Measurements from ENCODE around the gene SP140L.

Gene SP140L

GRCh38 chr2:230329946-230330605, 3.1 kb downstream of the SP140L start:
- Histone ChIP-seq H4K91ac (ENCODE audit: low read length) (no peak overlapping the region), H2BK5ac (ENCODE audit: low read depth, low read length, poor library complexity, severe bottlenecking) (no peak overlapping the region), H3K27ac (ENCODE audit: low read length, poor library complexity, severe bottlenecking) (no peak overlapping the region), H3K4me3 (ENCODE audit: insufficient read depth in 1 of 2, low read depth in 1 of 2, low read length in 2 of 2) (no peak overlapping the region), H4K8ac (ENCODE audit: low read length) (no peak overlapping the region), H3K4ac (ENCODE audit: low read depth in 1 of 2, low read length in 2 of 2) (no peak overlapping the region), H3K18ac (ENCODE audit: low read depth in 1 of 2, low read length in 2 of 2) (no peak overlapping the region), H3K79me1 (replicated peaks; ENCODE audit: low read length, poor library complexity, severe bottlenecking) (peaks cover 9% of the 10 kb centered on the region), H2BK120ac (ENCODE audit: low read depth, low read length) (no peak overlapping the region), H3K4me1 (ENCODE audit: control insufficient read depth, insufficient read depth, low read depth, low read length) (peaks cover 10% of the 10 kb centered on the region), H3K14ac (ENCODE audit: low read length in 2 of 2) (no peak overlapping the region), H2BK12ac (ENCODE audit: low read length in 2 of 2) (no peak overlapping the region), H3K36me3 (ENCODE audit: control insufficient read depth in 1 of 2, insufficient read depth in 2 of 2, low read depth in 1 of 2, low read length in 2 of 2) (peaks cover 0 to 40% of the 10 kb centered on the region in 2 experiments), H2BK15ac (ENCODE audit: low read depth, poor library complexity, severe bottlenecking) (no peak overlapping the region), H2AFZ (ENCODE audit: low read depth, low read length) (no peak overlapping the region), H3K9me3 (ENCODE audit: control insufficient read depth, low read length) (no peaks in the 10 kb centered on the region), H3K23ac (ENCODE audit: low read length in 2 of 2) (no peak overlapping the region), H2AK5ac (ENCODE audit: low read length, severe bottlenecking) (no peak overlapping the region), H3K4me2 (ENCODE audit: low read length, poor library complexity, severe bottlenecking) (no peak overlapping the region), H3K9ac (ENCODE audit: low read length) (no peak overlapping the region), H3K27me3 (ENCODE audit: control insufficient read depth in 1 of 2, insufficient read depth in 1 of 2, low read length in 2 of 2) (no peaks in the 10 kb centered on the region)
- WGBS = 94% methylated on average over 5 of the region's 7 CpGs
- no peak for DNase-seq

GRCh38 chr2:230330725-230331124, 3.7 kb downstream of the SP140L start:
- H2AK5ac ChIP-seq (ENCODE audit: low read length, severe bottlenecking) = no peak overlapping the region
- no peak overlapping the region for H3K4ac ChIP-seq (ENCODE audit: low read depth in 1 of 2, low read length in 2 of 2)
- WGBS = 77% methylated on average over 6 of the region's 7 CpGs
- H4K91ac ChIP-seq (ENCODE audit: low read length) = no peak overlapping the region
- no peak overlapping the region for H2BK120ac ChIP-seq (ENCODE audit: low read depth, low read length)
- no peaks in the 10 kb centered on the region for H3K9me3 ChIP-seq (ENCODE audit: control insufficient read depth, low read length)
- H3K18ac ChIP-seq (ENCODE audit: low read depth in 1 of 2, low read length in 2 of 2) = no peak overlapping the region
- DNase-seq = peak; percentile 84
- peaks cover 11% of the 10 kb centered on the region for H3K79me1 ChIP-seq (replicated peaks; ENCODE audit: low read length, poor library complexity, severe bottlenecking)
- H3K23ac ChIP-seq (ENCODE audit: low read length in 2 of 2) = no peak overlapping the region
- peaks cover 0 to 44% of the 10 kb centered on the region in 2 experiments for H3K36me3 ChIP-seq (ENCODE audit: control insufficient read depth in 1 of 2, insufficient read depth in 2 of 2, low read depth in 1 of 2, low read length in 2 of 2)
- no peak overlapping the region for H2AFZ ChIP-seq (ENCODE audit: low read depth, low read length)
- H3K9ac ChIP-seq (ENCODE audit: low read length) = no peak overlapping the region
- H3K4me1 ChIP-seq (ENCODE audit: control insufficient read depth, insufficient read depth, low read depth, low read length) = peaks cover 7% of the 10 kb centered on the region
- H2BK15ac ChIP-seq (ENCODE audit: low read depth, poor library complexity, severe bottlenecking) = no peak overlapping the region
- H2BK12ac ChIP-seq (ENCODE audit: low read length in 2 of 2) = no peak overlapping the region
- H2BK5ac ChIP-seq (ENCODE audit: low read depth, low read length, poor library complexity, severe bottlenecking) = no peak overlapping the region
- H3K14ac ChIP-seq (ENCODE audit: low read length in 2 of 2) = no peak overlapping the region
- H3K27me3 ChIP-seq (ENCODE audit: control insufficient read depth in 1 of 2, insufficient read depth in 1 of 2, low read length in 2 of 2) = no peaks in the 10 kb centered on the region
- no peak overlapping the region for H3K27ac ChIP-seq (ENCODE audit: low read length, poor library complexity, severe bottlenecking)
- no peak overlapping the region for H3K4me2 ChIP-seq (ENCODE audit: low read length, poor library complexity, severe bottlenecking)
- H3K4me3 ChIP-seq (ENCODE audit: insufficient read depth in 1 of 2, low read depth in 1 of 2, low read length in 2 of 2) = no peak overlapping the region
- H4K8ac ChIP-seq (ENCODE audit: low read length) = no peak overlapping the region

GRCh38 chr2:230335461-230335863, 8.5 kb downstream of the SP140L start:
- Histone ChIP-seq H3K36me3 (ENCODE audit: control insufficient read depth in 1 of 2, insufficient read depth in 2 of 2, low read depth in 1 of 2, low read length in 2 of 2) (peaks cover 0 to 41% of the 10 kb centered on the region in 2 experiments), H3K9me3 (ENCODE audit: control insufficient read depth, low read length) (no peaks in the 10 kb centered on the region), H4K91ac (ENCODE audit: low read length) (no peak overlapping the region), H2BK15ac (ENCODE audit: low read depth, poor library complexity, severe bottlenecking) (no peak overlapping the region), H3K4me1 (ENCODE audit: control insufficient read depth, insufficient read depth, low read depth, low read length) (peaks cover 2% of the 10 kb centered on the region), H3K4ac (ENCODE audit: low read depth in 1 of 2, low read length in 2 of 2) (no peak overlapping the region), H3K79me1 (replicated peaks; ENCODE audit: low read length, poor library complexity, severe bottlenecking) (peaks cover 7% of the 10 kb centered on the region), H4K8ac (ENCODE audit: low read length) (no peak overlapping the region), H3K18ac (ENCODE audit: low read depth in 1 of 2, low read length in 2 of 2) (no peak overlapping the region), H3K4me3 (ENCODE audit: insufficient read depth in 1 of 2, low read depth in 1 of 2, low read length in 2 of 2) (no peak overlapping the region), H2BK5ac (ENCODE audit: low read depth, low read length, poor library complexity, severe bottlenecking) (no peak overlapping the region), H3K14ac (ENCODE audit: low read length in 2 of 2) (no peak overlapping the region), H3K23ac (ENCODE audit: low read length in 2 of 2) (no peak overlapping the region), H2BK12ac (ENCODE audit: low read length in 2 of 2) (no peak overlapping the region), H3K27me3 (ENCODE audit: control insufficient read depth in 1 of 2, insufficient read depth in 1 of 2, low read length in 2 of 2) (no peaks in the 10 kb centered on the region), H3K4me2 (ENCODE audit: low read length, poor library complexity, severe bottlenecking) (no peak overlapping the region), H2AK5ac (ENCODE audit: low read length, severe bottlenecking) (no peak overlapping the region), H2BK120ac (ENCODE audit: low read depth, low read length) (no peak overlapping the region), H3K9ac (ENCODE audit: low read length) (no peak overlapping the region), H3K27ac (ENCODE audit: low read length, poor library complexity, severe bottlenecking) (no peak overlapping the region), H2AFZ (ENCODE audit: low read depth, low read length) (no peak overlapping the region)
- peak; percentile 24 for DNase-seq
- WGBS = 60% methylated on average over 3 of the region's 3 CpGs

- H3K4ac ChIP-seq (ENCODE audit: low read depth in 1 of 2, low read length in 2 of 2) = no peak overlapping the region
These were observed 9.0 kb downstream of the SP140L start for GRCh38 chr2:230335864-230336506.

More at GRCh38 chr2:230335864-230336506, 9.0 kb downstream of the SP140L start:
- H3K36me3 ChIP-seq (ENCODE audit: control insufficient read depth in 1 of 2, insufficient read depth in 2 of 2, low read depth in 1 of 2, low read length in 2 of 2) = peaks cover 0 to 37% of the 10 kb centered on the region in 2 experiments
- no peak overlapping the region for H3K14ac ChIP-seq (ENCODE audit: low read length in 2 of 2)
- H3K4me3 ChIP-seq (ENCODE audit: insufficient read depth in 1 of 2, low read depth in 1 of 2, low read length in 2 of 2) = no peak overlapping the region
- H3K27me3 ChIP-seq (ENCODE audit: control insufficient read depth in 1 of 2, insufficient read depth in 1 of 2, low read length in 2 of 2) = no peaks in the 10 kb centered on the region
- 96% methylated on average over 3 of the region's 3 CpGs for WGBS
- no peak overlapping the region for H4K8ac ChIP-seq (ENCODE audit: low read length)
- H2AK5ac ChIP-seq (ENCODE audit: low read length, severe bottlenecking) = no peak overlapping the region
- H4K91ac ChIP-seq (ENCODE audit: low read length) = no peak overlapping the region
- H3K18ac ChIP-seq (ENCODE audit: low read depth in 1 of 2, low read length in 2 of 2) = no peak overlapping the region
- no peak overlapping the region for H2BK5ac ChIP-seq (ENCODE audit: low read depth, low read length, poor library complexity, severe bottlenecking)
- H3K4me1 ChIP-seq (ENCODE audit: control insufficient read depth, insufficient read depth, low read depth, low read length) = no peaks in the 10 kb centered on the region
- no peak overlapping the region for H3K4me2 ChIP-seq (ENCODE audit: low read length, poor library complexity, severe bottlenecking)
- no peaks in the 10 kb centered on the region for H3K9me3 ChIP-seq (ENCODE audit: control insufficient read depth, low read length)
- H3K9ac ChIP-seq (ENCODE audit: low read length) = no peak overlapping the region
- H2BK15ac ChIP-seq (ENCODE audit: low read depth, poor library complexity, severe bottlenecking) = no peak overlapping the region
- DNase-seq = no peak
- H3K23ac ChIP-seq (ENCODE audit: low read length in 2 of 2) = no peak overlapping the region
- peaks cover 6% of the 10 kb centered on the region for H3K79me1 ChIP-seq (replicated peaks; ENCODE audit: low read length, poor library complexity, severe bottlenecking)
- H3K27ac ChIP-seq (ENCODE audit: low read length, poor library complexity, severe bottlenecking) = no peak overlapping the region
- no peak overlapping the region for H2AFZ ChIP-seq (ENCODE audit: low read depth, low read length)
- no peak overlapping the region for H2BK120ac ChIP-seq (ENCODE audit: low read depth, low read length)
- H2BK12ac ChIP-seq (ENCODE audit: low read length in 2 of 2) = no peak overlapping the region
